HG03103 (cell line): Measurements from ENCODE around the gene PLCB1.
A peak's percentile ranks its signal among the peaks of the same experiment; 100 is the strongest.

ENCODE experiments used
- ATAC-seq: cut with Tn5 transposase; IDR thresholded peaks from one replicate; pipeline ENCODE4 v1.9.1; 2021; ENCODE audit warnings: low read depth; ENCODE audit not compliant: unreplicated experiment

The PLCB1 gene

GRCh38 chr20:8663424-8663823 is 531.4 kb downstream of the PLCB1 start:
- no peak for ATAC-seq

DNA sequence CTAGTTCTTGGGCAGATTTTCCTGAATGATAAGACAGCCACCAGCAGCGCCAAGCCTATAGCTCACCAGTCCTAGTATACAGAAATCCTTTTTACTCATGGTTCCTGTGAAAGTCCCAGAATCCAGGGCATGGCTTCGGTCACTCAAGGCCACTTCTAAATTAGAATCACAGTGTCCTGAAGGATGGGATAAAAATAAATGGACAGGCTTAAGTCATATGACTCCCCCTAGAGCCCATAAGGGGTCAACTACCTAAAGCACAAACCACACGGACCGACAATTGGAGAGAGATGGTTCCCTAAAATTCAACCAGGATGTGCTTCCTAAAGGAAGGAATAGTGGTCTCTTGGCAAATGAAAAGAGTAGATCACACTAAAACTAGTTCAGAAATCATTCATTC is 532.7 kb downstream of the PLCB1 start:
- no peak for ATAC-seq

DNA sequence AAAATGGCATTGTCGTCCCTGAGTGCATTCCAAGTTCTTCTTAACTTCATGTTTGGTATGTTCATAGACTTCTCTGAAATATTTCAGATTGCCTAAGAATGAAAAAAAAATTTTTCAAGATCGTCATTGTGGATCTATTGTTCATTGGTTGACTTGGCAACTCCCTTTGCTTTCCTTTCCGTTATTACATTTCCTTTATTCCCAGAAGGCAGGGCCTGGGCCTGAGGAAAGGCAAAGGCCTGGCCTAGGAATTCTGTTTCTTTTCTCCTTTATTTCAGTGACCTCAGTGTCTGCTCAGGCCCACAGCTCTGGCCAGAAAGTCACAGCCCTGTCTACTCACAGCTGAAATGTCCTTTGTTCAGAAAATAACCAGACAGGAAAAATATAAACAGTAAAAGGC is 535.2 kb downstream of the PLCB1 start:
- no peak for ATAC-seq

DNA sequence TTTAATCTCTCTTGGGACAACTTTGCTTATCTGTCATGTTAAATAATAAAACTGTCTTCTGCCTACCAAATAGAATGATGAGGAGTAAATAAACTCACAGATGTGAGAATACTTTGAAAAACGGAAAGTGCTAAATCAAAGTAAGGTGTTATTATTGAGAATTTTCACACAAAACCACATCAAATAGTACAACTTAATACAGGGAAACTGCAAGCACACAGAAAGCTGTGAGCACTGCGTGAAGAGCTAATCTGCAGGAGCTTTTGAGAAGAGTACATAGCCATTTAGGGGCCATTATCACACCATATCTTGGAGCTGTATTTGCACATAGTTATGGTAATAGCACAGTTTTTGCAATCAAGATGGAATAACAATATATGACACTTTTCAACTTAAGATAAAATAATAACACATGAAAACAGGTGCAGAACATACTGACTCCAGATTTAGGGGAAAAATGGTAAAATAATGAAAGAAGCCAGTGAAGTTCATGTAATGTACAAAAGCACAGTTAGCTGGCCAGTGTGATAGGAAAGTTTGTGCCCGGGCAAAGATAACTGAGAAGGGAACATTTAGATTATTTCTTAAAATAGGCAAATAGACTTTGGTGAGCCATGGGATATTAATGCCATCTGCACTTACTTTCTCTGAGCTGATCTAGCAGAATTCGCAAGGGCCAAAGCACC is 538.3 kb downstream of the PLCB1 start:
- ATAC-seq, result no peak

DNA sequence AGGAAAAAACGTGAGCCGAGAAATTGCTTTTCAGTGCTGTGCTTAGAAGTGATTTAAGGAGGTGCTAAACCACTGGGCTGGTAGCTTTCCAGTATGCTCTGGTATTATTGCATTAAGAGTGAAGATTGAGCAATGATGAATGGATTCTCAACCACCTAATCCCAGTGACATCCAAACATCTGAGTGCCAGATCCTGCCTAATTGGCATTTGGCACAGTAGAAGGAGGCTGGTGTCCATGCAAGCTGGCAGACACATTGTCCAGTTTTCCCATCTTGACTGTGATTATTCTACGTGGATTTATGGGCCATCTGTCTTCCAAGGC is 538.8 kb downstream of the PLCB1 start:
- ATAC-seq, result no peak

DNA sequence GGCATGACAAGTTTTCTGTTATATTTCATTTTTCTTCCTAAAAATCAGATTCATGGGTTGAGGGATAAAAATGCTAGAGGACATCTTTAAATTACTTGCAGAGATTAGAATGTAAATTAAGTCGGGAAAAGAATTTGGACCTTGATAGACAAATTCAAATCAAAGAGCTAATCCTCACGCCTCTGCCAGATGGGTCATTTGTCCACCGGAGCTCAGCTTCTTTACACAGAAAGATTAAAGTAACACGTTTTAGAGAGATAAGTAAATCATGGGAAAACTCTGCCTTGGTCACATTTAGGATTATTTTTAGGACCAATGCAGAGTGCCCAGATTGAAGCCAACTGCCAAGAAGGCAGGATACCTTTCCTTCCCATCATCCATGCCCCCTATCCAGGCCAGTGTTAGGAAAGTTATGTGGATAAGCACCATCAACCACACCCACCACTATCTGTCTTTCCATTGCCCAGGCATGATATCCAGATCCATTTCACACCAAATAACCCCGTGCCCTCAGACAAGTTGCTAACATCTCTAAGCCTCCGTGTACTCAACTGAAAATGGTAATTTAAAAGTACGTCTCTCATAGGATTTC is 539.4 kb downstream of the PLCB1 start:
- no peak for ATAC-seq

- no peak for ATAC-seq
Observed at GRCh38 chr20:8673116-8673515, 541.0 kb downstream of the PLCB1 start.

- ATAC-seq, result no peak
Observed at GRCh38 chr20:8675896-8676295, 543.8 kb downstream of the PLCB1 start.

- ATAC-seq, result no peak
Observed at GRCh38 chr20:8678098-8678776, 546.2 kb downstream of the PLCB1 start.

DNA sequence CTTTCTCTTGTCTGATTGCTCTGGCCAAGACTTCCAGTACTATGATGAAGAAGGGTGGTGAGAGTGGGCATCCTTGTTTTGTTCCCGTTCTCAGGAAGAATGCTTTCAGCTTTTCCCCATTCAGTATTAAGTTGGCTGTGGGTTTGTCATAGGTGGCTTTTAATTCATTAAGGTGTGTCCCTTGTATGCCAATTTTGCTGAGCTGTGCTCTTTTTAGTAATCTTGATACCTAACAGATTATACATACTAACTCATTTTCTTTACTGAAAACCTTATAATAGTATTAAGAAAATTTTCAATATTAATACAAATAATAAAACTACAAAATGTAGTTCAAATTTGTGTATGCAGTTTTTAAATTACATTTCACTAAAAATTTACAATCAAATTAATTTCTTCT is 557.3 kb downstream of the PLCB1 start:
- no peak for ATAC-seq

DNA sequence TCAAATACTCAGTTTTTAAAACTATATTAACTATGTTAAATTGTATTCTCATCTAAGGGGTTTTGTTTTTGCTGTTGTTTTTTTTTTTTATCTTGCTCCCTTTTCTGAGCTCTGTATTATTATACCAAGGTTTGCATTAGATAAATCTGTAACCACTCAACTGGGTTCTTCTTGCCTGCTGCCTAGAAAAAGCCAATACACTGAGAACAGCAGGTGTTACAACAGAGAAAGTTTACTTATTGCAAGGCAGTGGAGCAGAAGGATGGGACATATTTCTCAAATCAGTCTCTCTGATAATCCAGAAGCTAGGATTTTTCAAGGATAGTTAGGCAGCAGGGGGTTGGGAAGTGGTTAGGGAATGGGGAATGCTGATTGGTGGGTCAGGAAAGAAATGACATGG is 558.0 kb downstream of the PLCB1 start:
- no peak for ATAC-seq

DNA sequence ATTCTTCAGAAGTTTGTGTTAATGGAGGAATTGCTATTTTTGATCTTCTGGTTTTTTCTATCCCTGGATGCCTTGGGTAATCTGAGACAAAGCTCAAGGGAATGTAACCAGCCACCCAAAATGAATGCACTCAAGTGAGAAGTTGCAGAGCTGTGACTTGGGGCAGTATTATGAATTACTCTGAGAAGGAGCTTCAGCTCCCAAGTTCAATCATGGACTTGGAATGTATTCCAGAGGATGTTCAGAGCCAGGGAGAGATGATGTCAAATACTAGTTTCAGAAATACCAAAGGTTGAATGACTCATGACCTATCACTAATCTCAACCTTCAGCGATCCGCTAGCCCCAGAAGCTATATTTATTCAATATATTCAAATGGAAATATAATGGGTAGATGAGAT is 561.6 kb downstream of the PLCB1 start:
- ATAC-seq, result no peak

DNA sequence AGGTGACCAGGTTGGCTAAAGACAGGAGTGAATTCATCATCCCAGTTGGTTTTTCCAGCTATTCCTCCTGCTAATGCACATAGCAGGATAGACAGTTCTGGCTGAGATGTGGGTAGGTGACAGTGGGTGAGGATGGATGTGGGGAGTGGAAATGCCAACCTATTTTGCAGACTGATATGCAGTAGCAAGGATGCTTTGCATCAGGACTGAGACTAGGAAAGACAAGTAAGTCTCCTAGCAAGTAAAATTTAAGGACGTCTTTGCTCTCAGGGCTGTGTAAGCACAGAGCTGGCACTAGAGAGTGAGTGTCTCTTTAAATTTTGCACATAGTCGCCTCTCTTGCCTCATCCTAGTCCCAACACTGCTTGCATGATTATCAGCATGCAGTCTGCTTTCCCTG is 568.7 kb downstream of the PLCB1 start:
- ATAC-seq, result no peak

DNA sequence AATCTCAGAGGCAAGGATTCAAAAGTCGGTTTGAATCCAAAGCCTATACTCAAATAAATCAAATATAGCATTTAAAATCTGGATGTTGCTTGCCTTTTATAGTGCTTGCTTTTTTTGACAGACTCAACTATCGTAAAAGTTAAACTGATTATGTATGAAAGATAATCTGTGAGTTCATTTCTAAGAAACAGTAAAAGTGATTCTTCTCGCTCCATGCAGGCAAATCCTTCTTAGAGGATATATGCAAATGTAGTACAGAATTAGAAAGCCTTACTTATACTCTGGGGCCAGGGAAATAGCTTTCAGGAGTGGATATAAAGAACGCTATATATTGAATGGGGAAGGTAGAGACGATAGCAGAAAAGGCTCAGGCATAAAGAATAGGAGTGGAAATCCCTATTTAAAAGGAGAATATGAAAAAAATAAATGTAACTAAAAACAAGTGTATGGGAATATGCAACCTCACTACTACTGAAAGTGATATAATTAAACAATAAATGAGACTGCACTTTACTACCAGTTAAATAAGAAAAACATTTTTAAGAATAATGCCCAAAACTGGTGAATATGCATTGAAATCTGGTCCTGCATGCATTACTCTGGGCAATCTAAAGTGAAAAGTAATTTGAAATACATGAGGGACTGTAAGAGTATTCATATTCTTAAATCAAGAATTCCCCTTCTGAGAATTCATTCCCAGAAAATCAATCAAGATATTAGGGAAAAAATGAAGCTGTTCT is 575.1 kb downstream of the PLCB1 start:
- no peak for ATAC-seq

DNA sequence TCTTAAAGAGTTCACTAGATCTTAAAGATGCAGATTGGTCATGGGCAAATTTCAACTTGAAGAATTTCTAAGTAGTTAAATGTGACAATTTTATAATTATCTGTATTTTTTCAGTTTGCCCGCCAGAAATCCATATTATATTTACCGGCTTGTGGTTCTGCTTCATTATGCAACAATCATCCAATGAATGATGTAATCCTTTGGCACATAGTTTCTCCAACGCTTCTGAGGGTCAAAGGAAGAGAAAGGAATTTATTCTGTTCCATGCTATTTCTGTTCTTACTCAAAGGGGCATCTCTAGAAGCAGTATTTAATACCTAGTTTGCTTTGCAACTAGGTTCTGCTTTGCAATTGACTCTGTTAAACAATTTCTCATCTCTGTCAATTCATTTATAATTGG is 577.6 kb downstream of the PLCB1 start:
- ATAC-seq, result no peak

DNA sequence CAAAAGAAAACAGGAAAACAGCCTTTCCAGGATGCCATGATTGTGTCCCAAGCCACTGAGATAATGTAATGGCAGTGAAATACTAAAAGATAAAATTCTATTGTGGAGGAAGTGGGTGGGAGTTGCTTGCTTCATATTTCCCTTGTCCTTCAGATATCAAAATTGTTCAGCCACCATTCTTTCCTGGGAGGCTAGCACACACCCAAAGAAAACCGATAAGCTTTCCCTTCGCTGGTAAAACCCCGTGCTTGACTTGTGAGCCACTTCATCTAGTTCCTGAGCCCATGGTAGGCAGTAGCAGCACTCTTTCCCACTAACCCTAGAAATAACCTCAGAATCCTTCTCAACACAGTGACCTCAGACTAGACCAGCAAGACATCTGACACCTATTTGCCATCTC is 579.4 kb downstream of the PLCB1 start:
- ATAC-seq, result no peak

GRCh38 chr20:8714206-8714605 is 582.1 kb downstream of the PLCB1 start:
- no peak for ATAC-seq

DNA sequence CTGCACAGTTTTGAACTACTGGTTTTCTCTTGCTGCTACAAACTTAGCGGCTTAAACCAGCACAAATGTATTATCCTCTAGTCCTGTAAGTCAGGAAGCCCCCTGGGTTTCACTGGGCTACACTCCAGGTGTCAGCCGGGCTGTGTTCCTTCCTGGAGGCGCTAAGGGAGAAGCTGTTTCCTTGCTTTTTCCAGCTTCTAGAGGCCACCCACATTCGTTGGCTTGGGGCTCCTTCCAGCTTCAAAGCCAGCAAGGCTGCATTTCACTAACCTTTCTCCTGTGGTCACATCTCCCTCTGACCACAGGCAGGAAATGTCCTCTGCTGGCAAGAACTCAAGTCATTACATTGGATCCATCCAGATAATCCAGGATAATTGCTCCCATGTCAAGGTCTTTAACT is 586.2 kb downstream of the PLCB1 start:
- no peak for ATAC-seq

DNA sequence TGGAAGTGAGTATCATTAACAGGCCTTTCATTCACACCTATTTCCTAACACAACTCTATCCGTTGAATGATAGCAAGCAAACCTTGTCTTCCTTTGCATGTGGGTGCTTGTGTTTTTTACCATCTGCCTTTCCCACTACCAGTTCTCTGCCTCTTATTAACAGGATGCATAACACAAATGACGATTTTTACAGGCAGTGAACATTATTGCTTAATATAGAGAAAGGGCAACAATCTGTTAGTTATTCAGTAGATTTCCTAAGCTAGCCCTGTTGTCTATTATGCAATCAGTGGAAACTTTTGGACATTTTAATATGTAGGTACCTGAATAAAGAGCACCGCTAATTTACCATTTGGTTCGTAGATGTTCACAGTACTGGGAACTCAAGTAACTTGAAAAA is 588.0 kb downstream of the PLCB1 start:
- no peak for ATAC-seq

- no peak for ATAC-seq
Observed at GRCh38 chr20:8721098-8721497, 589.0 kb downstream of the PLCB1 start.

GRCh38 chr20:8722277-8722928 is 590.3 kb downstream of the PLCB1 start:
- peak; percentile 61 for ATAC-seq
